B cell (primary cell): ENCODE measurements around the gene ATXN7L2. TPM values are rescaled to one million over a fixed set of nuclear protein-coding genes. Genes with fewer than 3 reads are reported as not detected.

Source experiments
- ATAC-seq: fragments of 200-7000 bp; cut with Tn5 transposase; one replicate; pipeline ENCODE4 v1.10.0; 2021; ENCODE audit warnings: low read depth, mild to moderate bottlenecking, moderate number of reproducible peaks, moderate library complexity
- CTCF ChIA-PET: fragments of 350-600 bp; sonication (Branson Sonifier 250); formaldehyde crosslinking; loops from one replicate; lab custom pipeline; 2021; ENCODE audit warnings: antibody characterized with exemption, inconsistent platforms; lab: Charles Lee
- POLR2A ChIA-PET: fragments of 350-600 bp; sonication (Branson Sonifier 250); formaldehyde crosslinking; loops from one replicate; lab custom pipeline; 2021; ENCODE audit warnings: antibody characterized with exemption; lab: Charles Lee
- DNase-seq: peaks from one replicate; pipeline ENCODE4 v3.0.0; 2013
- H2AFZ ChIP-seq: 2 replicates; pipeline ENCODE4 v1.6.1; 2012; ENCODE audit warnings: mild to moderate bottlenecking, low read depth, low read length; ENCODE audit not compliant: insufficient read depth, poor library complexity, severe bottlenecking
- H3K27ac ChIP-seq, 2 donors: 1 replicate in 1 of 2; 2 replicates in 1 of 2; pipeline ENCODE4 v1.5.1; 2012 to 2013; ENCODE audit warnings: low read length in 2 of 2, mild to moderate bottlenecking in 2 of 2, moderate library complexity in 1 of 2
- H3K27me3 ChIP-seq, 4 experiments: fragments of 200-600 bp in 1 of 4; sonication (generic) in 1 of 4; replicated peaks in 1 of 4; 1 replicate in 2 of 4; 2 replicates in 2 of 4; pipeline versions ENCODE4 v1.6.1 to v1.7.0; 2013 to 2016; ENCODE audit warnings: low read length in 3 of 4, mild to moderate bottlenecking in 2 of 4, mixed read lengths in 1 of 4, moderate library complexity in 1 of 4; ENCODE audit not compliant: insufficient read depth in 4 of 4, control insufficient read depth in 3 of 4; ENCODE audit errors: control extremely low read depth in 1 of 4
- H3K36me3 ChIP-seq, 2 experiments: replicated peaks in 1 of 2; 1 replicate in 1 of 2; 2 replicates in 1 of 2; pipeline versions ENCODE4 v1.6.1 to v1.7.1; 2013; ENCODE audit warnings: low read length in 1 of 2; ENCODE audit not compliant: insufficient read depth in 2 of 2, control insufficient read depth in 1 of 2; ENCODE audit errors: control extremely low read depth in 1 of 2, extremely low read depth in 1 of 2
- H3K4me1 ChIP-seq, 2 donors: fragments of 200-600 bp in 1 of 2; sonication (generic) in 1 of 2; 1 replicate in 1 of 2; 2 replicates in 1 of 2; pipeline versions ENCODE4 v1.5.1 to v1.6.1; 2013 to 2017; ENCODE audit warnings: low read length in 2 of 2; ENCODE audit not compliant: control insufficient read depth in 2 of 2, insufficient read depth in 2 of 2
- H3K4me2 ChIP-seq: replicated peaks from 2 replicates; pipeline ENCODE3; 2012; ENCODE audit warnings: mild to moderate bottlenecking, low read depth, low read length; ENCODE audit not compliant: poor library complexity, severe bottlenecking
- H3K4me3 ChIP-seq, 5 experiments: fragments of 200-600 bp in 1 of 5; sonication (generic) in 1 of 5; 1 replicate in 3 of 5; 2 replicates in 2 of 5; pipeline versions ENCODE4 v1.5.1 to v1.7.0; 2011 to 2016; ENCODE audit warnings: low read length in 4 of 5, mild to moderate bottlenecking in 4 of 5, low read depth in 2 of 5, control low read depth in 1 of 5, moderate library complexity in 1 of 5; ENCODE audit not compliant: insufficient read depth in 1 of 5; ENCODE audit errors: control extremely low read depth in 1 of 5, extremely low read depth in 1 of 5
- H3K79me2 ChIP-seq: fragments of 200-600 bp; sonication (generic); one replicate; pipeline ENCODE4 v1.6.0; 2016; ENCODE audit warnings: low read length; ENCODE audit not compliant: control insufficient read depth, insufficient read depth
- H3K9ac ChIP-seq: fragments of 200-600 bp; sonication (generic); 2 replicates; pipeline ENCODE4 v1.6.1; 2017; ENCODE audit warnings: mild to moderate bottlenecking, low read length, moderate library complexity
- H3K9me3 ChIP-seq, 3 donors: one replicate each; pipeline versions ENCODE4 v1.6.1 to v1.7.1; 2013; ENCODE audit warnings: low read length in 2 of 3; ENCODE audit not compliant: control insufficient read depth in 2 of 3, insufficient read depth in 1 of 3; ENCODE audit errors: control extremely low read depth in 1 of 3
- H4K20me1 ChIP-seq: 2 replicates; pipeline ENCODE4 v1.6.0; 2012; ENCODE audit warnings: mild to moderate bottlenecking, low read length; ENCODE audit not compliant: insufficient read depth, control insufficient read depth, poor library complexity, severe bottlenecking
- H3K27ac Mint-ChIP-seq: one replicate; pipeline ENCODE4 v1.8.0; 2021; ENCODE audit warnings: mixed read lengths
- H3K27me3 Mint-ChIP-seq: one replicate; pipeline ENCODE4 v1.8.0; 2021; ENCODE audit warnings: mixed read lengths
- H3K4me1 Mint-ChIP-seq: one replicate; pipeline ENCODE4 v1.8.0; 2021; ENCODE audit warnings: mixed read lengths
- H3K4me3 Mint-ChIP-seq: one replicate; pipeline ENCODE4 v1.8.0; 2021; ENCODE audit warnings: mixed read lengths
- H3K9me3 Mint-ChIP-seq: one replicate; pipeline ENCODE4 v1.8.0; 2022; ENCODE audit warnings: mixed read lengths; ENCODE audit not compliant: insufficient read depth
- CTCF ChIP-seq: fragments of 200-600 bp; IDR thresholded peaks from one replicate; pipeline ENCODE4 v1.8.0; 2022; ENCODE audit warnings: antibody characterized with exemption, mild to moderate bottlenecking
- EZH2 ChIP-seq: IDR thresholded peaks from 2 replicates; pipeline ENCODE4 v1.6.1; 2012; ENCODE audit warnings: borderline replicate concordance, low read depth, mild to moderate bottlenecking, moderate library complexity, low read length; ENCODE audit not compliant: insufficient read depth, poor library complexity, severe bottlenecking
- WGBS: methylation state at CpG from one replicate; pipeline ENCODE4 v1.1.5; 2013; ENCODE audit warnings: missing lambda C conversion rate; ENCODE audit not compliant: insufficient coverage; 5-methylcytosine and 5-hydroxymethylcytosine counted together
- intact Hi-C: fragments of 100-400 bp; cut with micrococcal nuclease; formaldehyde crosslinking; loops from one replicate; pipeline ENCODE4 v1.10.0; 2022
- polyA plus RNA-seq: library from polyadenylated mRNA; depleted of rRNA; stranded (reverse); fragments of >200 nt; gene quantifications from 2 replicates; pipeline ENCODE4 v1.2.3, GENCODE V29; 2012
- total RNA-seq, 2 donors: library from RNA; stranded (reverse); fragments of 120-200 nt in 1 of 2; gene quantifications; 1 replicate in 1 of 2; 2 replicates in 1 of 2; pipeline versions ENCODE4 v1.2.3 to v1.2.4, GENCODE V29; 2013 to 2022

ATXN7L2 gene
- total and polyA plus RNA-seq, 2 donors (not counting 1 experiment from before 2014, with no cell fraction given), result 10.9 to 12.4 TPM

- WGBS, result 93% methylated on average over 4 of the region's 7 CpGs
- Histone ChIP-seq H3K4me2 (no peak overlapping the region), H3K9me3 (no peaks in the 10 kb centered on the region), H3K27me3 (peaks cover 0 to 3% (median 1%) of the 10 kb centered on the region in 4 experiments), H3K36me3 (no peaks in the 10 kb centered on the region), H4K20me1 (no peaks in the 10 kb centered on the region), H3K27ac (no peak overlapping the region), H3K4me3 (no peak overlapping the region), H3K79me2 (no peaks in the 10 kb centered on the region), H2AFZ (no peak overlapping the region), H3K9ac (no peak overlapping the region), H3K4me1 (no peaks in the 10 kb centered on the region)
- no peak overlapping the region for H3K4me3 Mint-ChIP-seq
- intact Hi-C loops, result no loop called here
- no peak for ATAC-seq
- TF ChIP-seq CTCF (no peak), EZH2 (no peak)
- H3K27me3 Mint-ChIP-seq, result peaks cover 25% of the 10 kb centered on the region
- ChIA-PET CTCF (interaction anchor here (1.2 to 21.6 kb wide), 2 partner anchors 10 to 22 kb away, joined by 4 to 926 read pairs; partner anchors contain the start of genes AMIGO1, ATXN7L2 and CYB561D1), POLR2A (no interaction called here)
- no peak for DNase-seq
- no peak overlapping the region for H3K27ac Mint-ChIP-seq
- H3K4me1 Mint-ChIP-seq, result no peaks in the 10 kb centered on the region
- H3K9me3 Mint-ChIP-seq, result no peaks in the 10 kb centered on the region
Observed at GRCh38 chr1:109522026-109522425, 38.3 kb downstream of the ATXN7L2 start.

- no peaks in the 10 kb centered on the region for H3K4me1 ChIP-seq
- no peak overlapping the region for H3K4me3 ChIP-seq
- H2AFZ ChIP-seq, result no peak overlapping the region
- no peak overlapping the region for H3K9ac ChIP-seq
- no peaks in the 10 kb centered on the region for H3K9me3 ChIP-seq
- Mint-ChIP-seq H3K4me1 (no peaks in the 10 kb centered on the region), H3K27ac (no peak overlapping the region), H3K9me3 (no peaks in the 10 kb centered on the region), H3K27me3 (peaks cover 25% of the 10 kb centered on the region), H3K4me3 (no peak overlapping the region)
- no peaks in the 10 kb centered on the region for H3K79me2 ChIP-seq
- H3K27ac ChIP-seq, result no peak overlapping the region
- H3K4me2 ChIP-seq, result no peak overlapping the region
- ChIA-PET POLR2A (no interaction called here), CTCF (interaction anchor here (2.1 to 21.6 kb wide), 2 partner anchors 9 to 24 kb away, joined by 9 to 926 read pairs; partner anchors contain the start of genes AMIGO1, ATXN7L2 and CYB561D1)
- DNase-seq, result no peak
- WGBS, result no CpG with 5 or more reads among the region's 2 CpGs
- TF ChIP-seq CTCF (no peak), EZH2 (no peak)
- no peaks in the 10 kb centered on the region for H3K36me3 ChIP-seq
- ATAC-seq, result no peak
- H3K27me3 ChIP-seq, result peaks cover 0 to 3% (median 1%) of the 10 kb centered on the region in 4 experiments
- H4K20me1 ChIP-seq, result no peaks in the 10 kb centered on the region
- intact Hi-C loops, result no loop called here
Observed at GRCh38 chr1:109523706-109524105, 40.0 kb downstream of the ATXN7L2 start.
